CD4-positive, alpha-beta T cell (primary cell): Measurements from ENCODE around the gene CRACR2A. TPM values are rescaled to one million over a fixed set of nuclear protein-coding genes. Genes with fewer than 3 reads are reported as not detected.

Experiments used
- ATAC-seq: fragments of 200-7000 bp; cut with Tn5 transposase; one replicate; pipeline ENCODE4 v1.10.0; 2022; ENCODE audit warnings: mild to moderate bottlenecking; ENCODE audit not compliant: poor library complexity
- CTCF ChIA-PET: fragments of 350-600 bp; sonication (Branson Sonifier 250); formaldehyde crosslinking; loops from one replicate; lab custom pipeline; 2021; ENCODE audit warnings: antibody characterized with exemption, inconsistent platforms; lab: Charles Lee
- POLR2A ChIA-PET: fragments of 350-600 bp; sonication (Branson Sonifier 250); formaldehyde crosslinking; loops from one replicate; lab custom pipeline; 2021; ENCODE audit warnings: antibody characterized with exemption, inconsistent platforms; lab: Charles Lee
- DNase-seq, 14 experiments: peaks; one replicate each; pipeline ENCODE4 v3.0.0-alpha.2; 2013 to 2020; ENCODE audit warnings: mixed read lengths in 2 of 14
- H3K27ac ChIP-seq, 2 donors: one replicate each; pipeline versions ENCODE4 v1.5.1 to v1.7.0; 2013; ENCODE audit warnings: low read length in 2 of 2, low read depth in 1 of 2, mild to moderate bottlenecking in 1 of 2
- H3K27me3 ChIP-seq, 2 experiments: 1 replicate in 1 of 2; 2 replicates in 1 of 2; pipeline versions ENCODE4 v1.6.1 to v1.7.0; 2013; ENCODE audit warnings: low read length in 2 of 2, control low read depth in 1 of 2, mild to moderate bottlenecking in 1 of 2, moderate library complexity in 1 of 2; ENCODE audit not compliant: insufficient read depth in 2 of 2, control insufficient read depth in 1 of 2
- H3K36me3 ChIP-seq: one replicate; pipeline ENCODE4 v1.6.1; 2013; ENCODE audit warnings: low read length, control low read depth; ENCODE audit not compliant: insufficient read depth
- H3K4me1 ChIP-seq: one replicate; pipeline ENCODE4 v1.6.1; 2013; ENCODE audit warnings: low read length, control low read depth; ENCODE audit not compliant: insufficient read depth
- H3K4me3 ChIP-seq: one replicate; pipeline ENCODE4 v1.5.1; 2013; ENCODE audit warnings: mild to moderate bottlenecking, low read length, moderate library complexity
- H3K9me3 ChIP-seq, 2 experiments: 1 replicate in 1 of 2; 2 replicates in 1 of 2; pipeline versions ENCODE4 v1.6.1 to v1.7.0; 2013; ENCODE audit warnings: low read length in 2 of 2, mild to moderate bottlenecking in 2 of 2, control low read depth in 1 of 2, moderate library complexity in 1 of 2; ENCODE audit not compliant: control insufficient read depth in 1 of 2, insufficient read depth in 1 of 2
- H3K27ac Mint-ChIP-seq: one replicate; pipeline ENCODE4 v1.8.0; 2020; ENCODE audit warnings: mixed read lengths
- H3K27me3 Mint-ChIP-seq: one replicate; pipeline ENCODE4 v1.8.0; 2021; ENCODE audit warnings: mixed read lengths
- H3K36me3 Mint-ChIP-seq: one replicate; pipeline ENCODE4 v1.8.0; 2021; ENCODE audit warnings: low read depth, mixed read lengths
- H3K4me1 Mint-ChIP-seq: one replicate; pipeline ENCODE4 v1.8.0; 2021; ENCODE audit warnings: low read depth, mixed read lengths
- H3K4me3 Mint-ChIP-seq: one replicate; pipeline ENCODE4 v1.8.0; 2020; ENCODE audit warnings: mild to moderate bottlenecking, mixed read lengths
- H3K9me3 Mint-ChIP-seq: one replicate; pipeline ENCODE4 v1.8.0; 2020; ENCODE audit warnings: mixed read lengths
- intact Hi-C, 2 experiments: fragments of 100-400 bp; cut with DNase I in 1 of 2; cut with micrococcal nuclease in 1 of 2; formaldehyde crosslinking; loops; one replicate each; pipeline versions ENCODE4 v1.15.1 to v1.9.0; 2023 to 2025; cut with DNase I, micrococcal nuclease
- total RNA-seq, 174 experiments: library from RNA in 2 of 174; stranded (reverse) in 2 of 174; gene quantifications; one replicate each; pipeline ENCODE4 v1.2.3 and lab custom pipeline; 2021 to 2026
- TF ChIP-seq, protein P1 (sequence below): fragments of 200-600 bp; IDR thresholded peaks from one replicate; pipeline ENCODE4 v1.8.0; 2022; ENCODE audit warnings: antibody characterized with exemption, mild to moderate bottlenecking

CRACR2A gene
- total RNA-seq, 2 experiments from 2014 or later = 23.5 to 27.5 TPM

DNA sequence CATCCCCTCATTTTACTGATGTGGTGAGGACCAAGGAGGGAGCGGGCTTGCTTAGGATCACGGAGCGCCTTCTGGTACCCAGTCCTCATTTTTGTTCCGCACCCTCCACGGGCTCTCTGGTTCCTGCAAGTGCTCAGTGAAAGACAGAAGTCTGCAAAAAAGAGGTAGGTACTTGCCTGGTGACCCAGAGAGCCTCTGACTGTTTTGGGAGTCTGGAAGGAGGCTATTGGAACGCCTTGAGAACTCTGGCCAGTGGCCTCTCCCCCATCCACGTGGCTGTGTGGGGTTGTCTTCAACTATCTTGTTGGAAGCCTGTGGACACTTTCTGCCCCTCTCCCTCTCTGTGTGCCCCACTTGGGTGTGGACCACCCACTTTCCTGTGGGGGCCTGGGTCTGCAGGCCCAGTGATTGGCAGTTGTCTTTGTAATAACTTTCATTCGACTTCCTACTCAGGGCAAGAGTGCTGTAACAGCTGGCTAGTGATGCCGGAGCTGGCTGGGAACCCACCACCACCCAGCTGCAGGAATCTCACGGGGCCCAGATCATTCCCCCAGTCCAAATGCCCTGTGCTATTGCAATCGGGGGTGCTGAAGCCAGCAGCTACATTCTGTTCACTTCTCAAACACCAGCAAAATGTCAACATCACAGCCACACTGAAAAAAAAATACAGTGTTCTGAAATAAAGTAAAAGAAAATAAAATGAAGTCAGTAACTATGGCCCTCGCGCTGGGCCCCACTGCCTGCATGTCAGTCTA, 139.1 kb downstream of the CRACR2A start:
- no peak overlapping the region for H3K4me3 Mint-ChIP-seq
- peaks cover 2% of the 10 kb centered on the region for H3K4me1 ChIP-seq
- ChIA-PET POLR2A (no interaction called here), CTCF (no interaction called here)
- no peak overlapping the region for H3K27ac ChIP-seq
- no peak overlapping the region for H3K27ac Mint-ChIP-seq
- intact Hi-C loops = no loop called here
- H3K9me3 ChIP-seq = peaks cover 0 to 3% of the 10 kb centered on the region in 2 experiments
- H3K4me1 Mint-ChIP-seq = no peaks in the 10 kb centered on the region
- H3K36me3 ChIP-seq = peaks cover 68% of the 10 kb centered on the region
- no peaks in the 10 kb centered on the region for H3K27me3 ChIP-seq
- DNase-seq (no peak), ATAC-seq (no peak)
- no peak overlapping the region for H3K4me3 ChIP-seq
- peaks cover 2% of the 10 kb centered on the region for H3K9me3 Mint-ChIP-seq
- no peaks in the 10 kb centered on the region for H3K27me3 Mint-ChIP-seq
- peaks cover 97% of the 10 kb centered on the region for H3K36me3 Mint-ChIP-seq
- TF ChIP-seq, protein P1, sequence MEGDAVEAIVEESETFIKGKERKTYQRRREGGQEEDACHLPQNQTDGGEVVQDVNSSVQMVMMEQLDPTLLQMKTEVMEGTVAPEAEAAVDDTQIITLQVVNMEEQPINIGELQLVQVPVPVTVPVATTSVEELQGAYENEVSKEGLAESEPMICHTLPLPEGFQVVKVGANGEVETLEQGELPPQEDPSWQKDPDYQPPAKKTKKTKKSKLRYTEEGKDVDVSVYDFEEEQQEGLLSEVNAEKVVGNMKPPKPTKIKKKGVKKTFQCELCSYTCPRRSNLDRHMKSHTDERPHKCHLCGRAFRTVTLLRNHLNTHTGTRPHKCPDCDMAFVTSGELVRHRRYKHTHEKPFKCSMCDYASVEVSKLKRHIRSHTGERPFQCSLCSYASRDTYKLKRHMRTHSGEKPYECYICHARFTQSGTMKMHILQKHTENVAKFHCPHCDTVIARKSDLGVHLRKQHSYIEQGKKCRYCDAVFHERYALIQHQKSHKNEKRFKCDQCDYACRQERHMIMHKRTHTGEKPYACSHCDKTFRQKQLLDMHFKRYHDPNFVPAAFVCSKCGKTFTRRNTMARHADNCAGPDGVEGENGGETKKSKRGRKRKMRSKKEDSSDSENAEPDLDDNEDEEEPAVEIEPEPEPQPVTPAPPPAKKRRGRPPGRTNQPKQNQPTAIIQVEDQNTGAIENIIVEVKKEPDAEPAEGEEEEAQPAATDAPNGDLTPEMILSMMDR = no peak

DNA sequence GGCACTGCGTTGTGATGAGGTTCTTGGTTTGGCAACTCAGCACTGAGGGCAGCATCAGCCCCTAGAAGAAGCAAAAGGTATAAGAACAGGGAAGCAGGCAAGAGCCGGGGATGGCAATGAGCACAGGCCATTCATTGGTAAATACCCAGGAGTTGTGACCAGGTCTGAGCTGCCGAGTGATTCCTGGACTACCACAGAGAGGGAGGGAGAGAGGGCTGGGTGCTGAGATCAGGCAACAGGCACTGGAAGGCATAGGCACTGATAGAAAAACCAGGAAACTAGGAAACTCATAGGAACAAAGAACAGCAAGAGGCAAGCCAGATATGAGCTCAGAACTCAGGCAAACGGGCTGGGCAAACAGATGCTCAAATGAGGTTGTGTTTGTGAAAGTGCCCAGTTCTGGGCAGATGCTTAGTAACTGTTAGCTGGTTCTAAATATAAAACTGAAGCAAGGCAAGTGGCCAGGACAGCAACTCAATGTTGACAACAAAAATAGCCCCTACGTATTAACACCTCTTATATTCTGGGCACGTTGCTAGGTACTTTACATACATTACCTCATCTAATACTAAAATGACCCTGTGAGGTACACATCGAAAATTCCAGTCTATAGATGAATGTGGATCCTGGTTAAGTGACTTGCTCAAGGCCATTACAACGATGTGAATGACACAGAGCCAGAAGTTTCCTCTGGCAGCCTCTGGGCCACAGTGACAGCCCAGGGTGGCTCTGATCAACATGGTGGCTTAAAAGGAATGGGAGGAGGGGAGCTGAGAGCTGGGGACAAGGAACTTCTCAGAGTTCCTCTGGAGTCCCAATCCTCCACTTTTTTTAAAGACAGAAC, 140.8 kb downstream of the CRACR2A start:
- CTCF ChIA-PET = no interaction called here
- TF ChIP-seq, protein P1 = no peak
- peaks cover 2% of the 10 kb centered on the region for H3K9me3 Mint-ChIP-seq

DNA sequence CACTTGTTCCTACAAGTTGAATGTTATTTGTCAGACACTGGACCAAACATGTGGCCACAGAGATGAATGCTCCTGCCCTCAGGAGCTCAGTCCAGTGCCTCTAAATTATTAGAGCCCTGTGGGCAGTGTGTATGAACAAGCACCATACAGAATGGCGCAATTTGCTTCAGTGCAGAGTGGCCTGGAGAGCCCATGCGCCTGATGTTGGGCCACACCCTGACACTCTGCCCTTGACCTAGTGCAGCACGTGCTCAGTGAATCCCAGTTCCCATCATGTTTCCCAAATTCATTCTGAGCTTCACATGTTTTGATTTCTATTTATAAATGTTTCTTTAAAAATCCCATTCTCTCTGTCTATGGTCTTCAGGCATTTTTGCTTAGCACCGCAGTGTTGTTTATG, 145.1 kb downstream of the CRACR2A start:
- DNase-seq (no peak), ATAC-seq (no peak)
- intact Hi-C loops = no loop called here
- H3K4me1 Mint-ChIP-seq = no peaks in the 10 kb centered on the region
- ChIA-PET POLR2A (no interaction called here), CTCF (no interaction called here)
- peaks cover 2% of the 10 kb centered on the region for H3K9me3 Mint-ChIP-seq
- Histone ChIP-seq H3K4me3 (no peak overlapping the region), H3K27ac (no peak overlapping the region), H3K36me3 (peaks cover 19% of the 10 kb centered on the region), H3K4me1 (peaks cover 5% of the 10 kb centered on the region), H3K27me3 (no peaks in the 10 kb centered on the region), H3K9me3 (peaks cover 0 to 3% of the 10 kb centered on the region in 2 experiments)
- H3K27ac Mint-ChIP-seq = no peak overlapping the region
- TF ChIP-seq, protein P1 = no peak
- H3K4me3 Mint-ChIP-seq = no peak overlapping the region
- peaks cover 54% of the 10 kb centered on the region for H3K36me3 Mint-ChIP-seq
- H3K27me3 Mint-ChIP-seq = no peaks in the 10 kb centered on the region

More for the DNA sequence above, 140.8 kb downstream of the CRACR2A start:
- H3K27ac Mint-ChIP-seq = no peak overlapping the region
- Histone ChIP-seq H3K4me3 (no peak overlapping the region), H3K36me3 (peaks cover 58% of the 10 kb centered on the region), H3K27ac (no peak overlapping the region), H3K9me3 (peaks cover 0 to 3% of the 10 kb centered on the region in 2 experiments), H3K27me3 (no peaks in the 10 kb centered on the region), H3K4me1 (peaks cover 5% of the 10 kb centered on the region)
- H3K27me3 Mint-ChIP-seq = no peaks in the 10 kb centered on the region
- H3K36me3 Mint-ChIP-seq = peaks cover 94% of the 10 kb centered on the region
- POLR2A ChIA-PET = no interaction called here
- ATAC-seq = no peak
- H3K4me1 Mint-ChIP-seq = no peaks in the 10 kb centered on the region
- intact Hi-C loops = no loop called here
- H3K4me3 Mint-ChIP-seq = no peak overlapping the region
- DNase-seq = no peak
